NCI-H524 treated with DMSO at 0.1 percent for 48 hours (cell line): Measurements from ENCODE around the gene GOPC.
"Not testable (repeated sequence)": the region's sequence is repeated elsewhere in the genome, so short reads cannot be mapped to it uniquely, and the experiment has no call there.

ENCODE experiments used
- DNase-seq: peaks from one replicate; lab custom pipeline; 2025; lab: John Stamatoyannopoulos, UW

GOPC gene

DNA sequence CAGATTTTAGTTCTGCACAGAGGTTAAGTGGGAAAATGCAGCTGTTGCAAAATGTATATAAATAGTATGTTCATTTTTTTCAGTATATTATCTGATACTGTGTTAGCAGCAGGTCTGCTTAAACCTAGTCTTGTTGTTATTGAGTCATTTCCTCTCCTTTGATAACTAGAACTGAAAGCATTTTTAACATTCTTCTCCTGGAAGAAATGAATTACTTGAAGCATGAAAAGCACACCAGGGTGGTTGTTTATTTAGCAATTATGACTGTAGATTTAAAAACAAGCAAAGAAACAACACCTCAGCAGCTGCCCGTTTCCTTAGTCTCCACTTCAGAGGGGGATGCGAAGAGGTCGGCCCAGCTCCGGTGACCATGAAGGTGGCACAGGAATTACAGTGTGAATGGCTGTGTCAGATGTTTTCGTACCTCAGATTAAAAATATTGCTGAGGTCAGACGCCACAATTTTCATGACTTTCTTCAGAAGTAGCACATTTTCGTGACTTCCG, 53.5 kb downstream of the GOPC start:
- no peak for DNase-seq

DNA sequence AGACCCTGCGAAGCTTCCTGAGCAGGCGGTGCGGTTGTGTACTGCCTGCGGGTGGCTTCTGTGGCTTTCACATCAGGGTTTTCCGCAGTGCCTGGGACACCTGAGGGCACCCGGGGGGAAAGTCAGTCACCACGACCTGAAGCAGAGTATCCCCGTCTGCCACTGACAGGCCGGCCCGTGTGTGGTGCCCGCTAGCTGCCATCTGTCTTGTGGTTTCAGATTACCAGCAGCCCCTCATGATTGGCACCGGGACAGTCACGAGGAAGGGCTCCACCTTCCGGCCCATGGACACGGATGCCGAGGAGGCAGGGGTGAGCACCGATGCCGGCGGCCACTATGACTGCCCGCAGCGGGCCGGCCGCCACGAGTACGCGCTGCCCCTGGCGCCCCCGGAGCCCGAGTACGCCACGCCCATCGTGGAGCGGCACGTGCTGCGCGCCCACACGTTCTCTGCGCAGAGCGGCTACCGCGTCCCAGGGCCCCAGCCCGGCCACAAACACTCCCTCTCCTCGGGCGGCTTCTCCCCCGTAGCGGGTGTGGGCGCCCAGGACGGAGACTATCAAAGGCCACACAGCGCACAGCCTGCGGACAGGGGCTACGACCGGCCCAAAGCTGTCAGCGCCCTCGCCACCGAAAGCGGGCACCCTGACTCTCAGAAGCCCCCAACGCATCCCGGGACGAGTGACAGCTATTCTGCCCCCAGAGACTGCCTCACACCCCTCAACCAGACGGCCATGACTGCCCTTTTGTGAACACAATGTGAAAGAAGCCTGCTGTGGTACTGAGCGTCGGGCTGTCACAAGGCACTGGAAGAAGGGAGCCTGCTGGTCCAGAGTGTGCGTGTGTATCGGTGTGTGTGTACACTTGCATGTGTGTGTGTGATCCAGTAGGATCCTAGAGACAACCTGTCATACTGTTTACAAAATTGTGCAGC, 54.4 kb downstream of the GOPC start:
- DNase-seq: peak; percentile 77

DNA sequence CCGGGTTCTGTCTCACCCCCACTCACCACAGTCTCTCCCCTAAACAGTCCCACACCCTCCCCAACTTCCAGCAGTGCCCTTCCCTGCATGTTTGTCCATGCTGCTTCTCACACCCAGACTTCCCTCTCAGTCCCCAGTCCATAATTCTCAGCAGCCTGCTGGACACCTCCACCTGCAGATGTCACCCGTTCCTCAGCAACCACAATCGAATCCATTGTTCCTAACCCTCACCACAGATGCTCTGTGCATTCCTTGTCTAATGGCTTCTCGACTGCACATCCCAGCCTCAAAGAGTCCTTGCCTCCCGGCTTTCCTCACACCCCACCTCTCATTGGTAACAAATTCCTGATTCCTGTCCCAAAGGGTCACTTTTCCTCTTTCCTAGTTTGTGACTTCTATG, 55.6 kb downstream of the GOPC start:
- DNase-seq: no peak

DNA sequence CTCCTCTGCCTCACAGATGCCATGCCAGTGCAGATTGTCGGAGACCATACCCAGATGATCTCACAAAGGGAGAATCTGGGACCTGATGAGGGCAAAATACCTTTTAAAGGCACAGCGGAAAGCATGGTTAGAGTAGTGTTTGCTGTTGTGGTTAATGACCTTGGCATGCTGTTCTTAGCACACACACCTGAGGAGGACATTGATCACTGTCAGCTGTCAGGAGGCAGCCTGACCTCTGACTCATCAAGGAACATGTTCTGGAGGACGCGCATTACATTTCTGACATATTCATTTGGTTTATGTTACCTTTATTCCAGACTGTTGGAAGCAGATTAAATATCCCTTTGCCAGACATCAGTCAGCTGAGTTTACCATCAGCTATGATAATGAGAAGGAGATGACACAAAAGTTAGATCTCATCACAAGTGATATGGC, 57.1 kb downstream of the GOPC start:
- no peak for DNase-seq

DNA sequence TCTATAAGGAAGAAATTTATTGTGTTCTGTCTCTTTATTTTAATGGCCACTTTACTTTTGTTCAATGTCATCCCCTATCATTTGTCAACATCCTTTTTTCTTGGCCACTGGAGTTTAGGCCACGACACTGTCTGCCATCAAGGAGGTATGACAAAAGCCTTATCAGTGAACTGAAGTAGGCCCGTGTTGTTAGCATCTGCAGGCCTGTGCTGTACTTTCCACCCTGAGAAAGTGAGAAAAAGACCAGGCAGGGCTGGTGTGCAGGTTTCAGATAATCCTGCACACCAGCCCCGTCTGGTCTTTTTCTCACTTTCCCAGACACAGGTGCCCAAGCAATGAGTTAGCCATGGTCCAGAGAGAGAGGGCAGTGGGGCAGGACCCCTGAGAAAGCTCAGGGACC, 57.6 kb downstream of the GOPC start:
- DNase-seq: no peak

DNA sequence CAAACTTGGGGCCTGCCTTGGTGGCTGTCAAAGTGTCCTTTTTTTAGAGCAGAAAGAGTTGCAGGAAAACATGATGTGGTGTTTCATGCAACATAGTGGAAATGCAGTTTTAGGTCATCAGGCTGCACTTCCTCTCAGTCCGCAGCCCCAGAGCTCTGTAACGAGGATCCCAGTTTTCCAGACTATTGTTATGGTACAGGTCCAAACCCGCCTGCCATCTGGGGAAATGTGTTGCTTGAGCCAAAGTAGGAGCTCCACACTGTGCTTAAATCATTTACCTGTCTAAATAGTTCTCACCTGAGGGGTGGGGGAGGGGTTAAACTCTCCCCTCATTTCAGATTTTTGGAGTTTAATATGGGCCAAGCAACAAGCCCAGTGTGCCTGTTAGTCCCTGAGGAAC, 59.8 kb downstream of the GOPC start:
- DNase-seq: no peak

DNA sequence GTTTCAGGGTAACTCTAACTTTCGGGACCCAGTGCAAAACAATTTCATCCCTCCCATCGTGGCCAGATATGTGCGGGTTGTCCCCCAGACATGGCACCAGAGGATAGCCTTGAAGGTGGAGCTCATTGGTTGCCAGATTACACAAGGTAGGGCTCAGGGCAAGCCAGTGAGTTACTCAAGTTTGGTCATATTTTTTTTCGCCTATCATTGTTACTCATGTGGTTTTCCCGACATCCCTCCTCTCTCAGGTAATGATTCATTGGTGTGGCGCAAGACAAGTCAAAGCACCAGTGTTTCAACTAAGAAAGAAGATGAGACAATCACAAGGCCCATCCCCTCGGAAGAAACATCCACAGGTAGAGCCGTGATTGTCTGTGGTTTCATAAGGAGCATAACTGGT, 61.6 kb downstream of the GOPC start:
- no peak for DNase-seq

DNA sequence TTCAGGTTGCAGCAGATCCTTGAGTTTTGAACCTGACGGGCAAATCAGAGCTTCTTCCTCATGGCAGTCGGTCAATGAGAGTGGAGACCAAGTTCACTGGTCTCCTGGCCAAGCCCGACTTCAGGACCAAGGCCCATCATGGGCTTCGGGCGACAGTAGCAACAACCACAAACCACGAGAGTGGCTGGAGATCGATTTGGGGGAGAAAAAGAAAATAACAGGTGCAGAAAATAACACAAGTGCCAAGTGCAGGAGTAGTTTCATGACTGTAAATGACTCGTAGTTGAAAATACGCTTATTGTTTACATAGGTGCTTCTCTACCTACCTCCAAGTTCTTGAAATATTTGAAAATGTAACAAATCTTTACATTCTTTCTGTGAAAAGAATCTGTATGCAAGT, 63.7 kb downstream of the GOPC start:
- no peak for DNase-seq

DNA sequence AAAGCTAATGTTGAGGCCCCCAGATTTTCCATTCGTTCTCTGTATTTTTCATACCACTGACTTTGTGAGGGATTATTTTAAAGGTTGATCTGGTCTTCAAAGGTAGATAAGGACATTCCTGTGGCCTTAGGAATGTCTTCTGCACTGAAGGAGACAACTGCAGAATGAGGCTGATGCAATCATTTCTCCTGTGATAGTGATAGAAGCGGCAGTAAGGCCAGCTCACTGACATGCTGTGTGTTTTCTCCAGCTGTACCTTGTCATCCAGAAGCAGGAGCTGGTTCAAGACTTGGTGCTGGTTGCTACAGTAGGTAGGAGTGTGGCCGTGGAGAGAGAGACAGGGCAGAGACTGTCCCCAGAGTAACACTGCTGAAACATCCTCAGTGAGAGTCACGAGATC, 66.0 kb downstream of the GOPC start:
- no peak for DNase-seq

DNA sequence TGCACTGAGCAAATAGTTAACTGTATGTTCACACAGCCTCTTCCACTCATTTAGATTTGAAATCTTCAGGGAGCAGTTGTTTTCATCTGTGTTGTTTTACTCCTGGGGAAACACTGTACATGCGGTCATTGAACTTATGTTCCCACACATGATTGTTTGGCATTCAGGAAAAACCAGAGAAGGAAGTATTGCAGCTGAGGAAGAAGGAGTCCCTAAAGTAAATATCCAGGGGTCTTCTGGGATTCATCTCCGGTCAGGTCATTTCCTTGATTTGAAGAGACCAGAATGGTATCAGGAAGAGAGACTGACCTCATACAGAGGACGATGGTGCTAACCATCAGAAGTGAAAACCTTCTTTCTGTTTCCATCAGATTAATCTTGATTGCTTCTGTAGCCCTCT, 67.3 kb downstream of the GOPC start:
- no peak for DNase-seq

DNA sequence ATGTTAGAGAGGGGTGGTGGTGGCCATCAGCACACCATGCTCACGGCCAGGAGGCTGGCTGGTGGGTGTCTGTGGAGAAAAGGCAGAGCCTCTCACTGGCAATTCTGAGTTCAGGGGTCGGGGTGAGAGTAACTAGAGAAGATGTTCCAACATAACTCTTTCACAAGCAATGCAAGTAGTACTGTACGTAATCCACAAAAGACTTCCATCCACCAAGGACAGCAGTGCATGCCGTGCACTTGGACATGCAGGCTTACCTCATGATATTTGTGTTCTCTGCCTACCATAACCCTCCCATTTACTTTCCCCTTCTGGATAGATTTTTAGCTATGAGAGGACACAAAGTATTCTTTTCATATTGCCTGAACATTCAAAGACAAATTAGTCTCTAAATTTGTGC, 68.5 kb downstream of the GOPC start:
- DNase-seq: no peak

DNA sequence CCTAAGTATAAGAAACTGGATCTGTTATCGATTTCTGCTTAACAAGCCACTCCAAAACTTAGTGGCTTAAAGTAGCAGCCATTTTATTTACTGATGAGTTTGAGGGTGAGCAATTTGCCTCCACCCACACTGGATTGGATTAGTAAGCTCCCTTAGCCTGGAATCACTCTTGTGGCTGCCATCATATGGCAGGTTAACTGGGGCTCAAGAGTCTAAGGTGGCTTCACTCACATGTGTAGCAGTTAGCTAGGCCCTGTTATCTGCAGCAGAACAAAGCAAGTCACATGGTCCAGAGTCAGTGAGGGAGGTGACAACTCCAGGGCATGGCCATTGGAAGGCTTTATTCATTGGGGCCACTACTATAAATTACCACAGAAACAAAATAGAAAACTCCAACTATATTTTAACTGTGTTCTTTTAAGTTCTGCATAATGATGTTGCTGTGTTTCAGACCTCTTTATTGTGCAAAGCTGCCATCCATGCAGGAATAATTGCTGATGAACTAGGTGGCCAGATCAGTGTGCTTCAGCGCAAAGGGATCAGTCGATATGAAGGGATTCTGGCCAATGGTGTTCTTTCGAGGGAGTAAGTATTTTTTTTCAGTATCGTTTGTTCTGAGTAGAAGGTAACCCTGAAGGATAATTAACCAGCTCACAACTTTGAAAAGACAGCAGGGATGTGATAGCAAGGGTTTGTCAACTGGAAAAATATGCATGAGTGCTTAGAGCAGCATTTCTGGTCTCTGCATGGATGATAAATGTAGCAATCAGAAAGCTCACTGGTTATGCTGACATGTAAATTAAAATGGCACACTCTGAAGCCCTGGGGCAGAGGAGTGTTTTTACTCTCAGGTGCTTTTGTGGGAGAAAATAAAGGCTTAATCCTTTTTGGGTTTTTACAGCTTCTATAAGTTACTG, 70.2 kb downstream of the GOPC start:
- no peak for DNase-seq

DNA sequence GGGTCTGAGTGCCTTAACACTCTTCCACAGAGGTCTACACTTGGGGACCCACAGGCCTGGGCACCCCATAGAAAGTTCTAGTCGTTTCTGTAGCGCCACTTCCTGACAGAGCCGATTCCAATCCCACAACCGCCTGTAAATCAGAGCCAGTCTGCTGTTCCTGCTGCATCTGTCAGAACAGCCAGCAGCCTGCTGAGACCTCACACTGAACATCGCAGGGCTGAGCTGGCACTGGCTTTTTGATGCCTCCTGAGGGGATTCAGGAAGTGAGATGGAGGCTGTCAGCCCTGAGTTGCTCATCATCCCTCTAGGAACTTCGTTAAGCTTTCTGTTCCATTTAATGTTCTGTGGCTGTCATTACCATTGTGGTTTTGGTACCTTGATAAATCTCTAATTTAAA, 71.0 kb downstream of the GOPC start:
- no peak for DNase-seq

DNA sequence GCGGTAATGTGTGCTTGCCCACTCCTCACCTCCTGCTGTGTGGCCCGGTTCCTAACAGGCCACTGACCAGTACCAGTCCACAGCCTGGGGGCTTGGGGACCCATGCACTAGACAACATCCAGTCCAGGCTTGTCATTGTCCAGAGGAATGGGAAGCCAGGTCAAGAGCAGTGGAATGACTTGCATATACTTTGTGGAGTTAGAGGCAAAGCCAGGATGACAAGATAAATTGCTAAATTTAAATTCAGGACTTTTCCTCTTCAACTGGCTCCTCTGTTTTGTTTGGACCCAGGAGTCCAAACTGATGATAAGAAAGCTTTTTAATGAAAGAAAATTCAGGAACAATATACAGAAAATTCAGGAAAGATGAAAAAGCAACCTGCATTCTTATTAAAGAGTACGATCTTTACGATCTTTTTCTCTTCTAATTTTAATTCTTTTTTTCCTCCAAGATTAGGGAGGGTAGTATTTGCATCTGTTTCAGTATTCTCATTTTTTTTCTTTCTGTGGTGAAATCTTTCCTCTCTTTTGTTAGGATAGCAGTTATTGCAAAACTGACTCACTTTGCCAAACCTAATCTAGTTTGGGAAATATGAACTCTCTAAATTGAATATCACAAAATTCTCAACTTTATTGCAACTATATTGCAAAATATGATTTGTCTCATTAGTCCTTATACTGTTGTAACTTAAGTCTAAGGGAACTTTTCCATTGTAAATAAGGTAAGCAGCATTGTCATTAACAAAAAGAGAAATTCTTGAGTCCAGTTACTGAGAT, 71.7 kb downstream of the GOPC start:
- no peak for DNase-seq

DNA sequence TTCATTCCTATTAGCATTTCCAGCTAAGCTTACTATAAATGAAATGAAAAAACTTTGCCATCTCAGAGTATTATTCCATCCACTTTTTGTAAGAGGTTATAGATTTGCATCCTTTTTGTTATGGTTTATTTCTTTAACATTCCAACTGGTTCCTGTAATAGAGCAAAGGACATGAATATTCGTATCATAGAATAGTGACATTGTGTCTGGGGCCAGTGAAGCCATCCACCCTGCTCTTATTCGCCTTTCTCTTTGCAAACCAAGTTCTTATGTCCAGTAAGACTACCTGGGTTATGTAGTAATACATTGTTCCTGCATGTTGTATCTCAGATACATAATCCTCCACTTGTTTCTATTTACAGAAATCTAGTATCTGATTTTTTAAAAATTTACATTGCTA, 76.7 kb downstream of the GOPC start:
- no peak for DNase-seq

DNA sequence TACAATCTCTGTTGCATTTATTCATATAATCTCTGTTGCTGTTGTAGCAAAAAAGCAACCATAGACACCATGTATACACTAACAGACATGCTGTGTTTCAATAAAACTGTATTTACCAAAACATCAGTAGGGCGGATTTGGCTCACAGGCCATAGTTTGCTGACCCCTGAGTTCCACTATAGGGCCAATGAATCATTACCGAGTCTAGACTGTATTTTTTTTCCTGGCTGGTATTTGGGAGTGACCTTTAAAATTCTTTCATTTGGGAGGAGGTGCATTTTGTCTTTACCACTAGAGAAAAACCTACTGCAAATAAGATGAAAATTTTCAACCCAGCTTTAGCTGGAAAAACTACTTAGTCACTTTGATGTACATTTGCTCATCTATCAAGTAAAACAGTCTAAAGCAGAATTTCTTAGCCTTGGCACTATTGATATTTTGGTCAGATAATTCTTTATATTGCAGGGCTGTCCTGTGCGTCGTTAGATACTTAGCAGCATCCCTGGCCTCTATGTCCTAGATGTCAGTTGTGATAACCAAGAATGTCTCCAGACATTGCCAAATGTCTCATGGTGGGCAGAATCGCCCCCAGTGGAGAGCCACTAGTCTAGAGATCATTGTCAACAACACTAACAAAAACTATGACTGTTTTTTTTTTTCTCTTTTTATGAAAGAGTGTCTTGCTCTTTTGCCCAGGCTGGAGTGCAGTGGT, 80.4 kb downstream of the GOPC start:
- no peak for DNase-seq

DNA sequence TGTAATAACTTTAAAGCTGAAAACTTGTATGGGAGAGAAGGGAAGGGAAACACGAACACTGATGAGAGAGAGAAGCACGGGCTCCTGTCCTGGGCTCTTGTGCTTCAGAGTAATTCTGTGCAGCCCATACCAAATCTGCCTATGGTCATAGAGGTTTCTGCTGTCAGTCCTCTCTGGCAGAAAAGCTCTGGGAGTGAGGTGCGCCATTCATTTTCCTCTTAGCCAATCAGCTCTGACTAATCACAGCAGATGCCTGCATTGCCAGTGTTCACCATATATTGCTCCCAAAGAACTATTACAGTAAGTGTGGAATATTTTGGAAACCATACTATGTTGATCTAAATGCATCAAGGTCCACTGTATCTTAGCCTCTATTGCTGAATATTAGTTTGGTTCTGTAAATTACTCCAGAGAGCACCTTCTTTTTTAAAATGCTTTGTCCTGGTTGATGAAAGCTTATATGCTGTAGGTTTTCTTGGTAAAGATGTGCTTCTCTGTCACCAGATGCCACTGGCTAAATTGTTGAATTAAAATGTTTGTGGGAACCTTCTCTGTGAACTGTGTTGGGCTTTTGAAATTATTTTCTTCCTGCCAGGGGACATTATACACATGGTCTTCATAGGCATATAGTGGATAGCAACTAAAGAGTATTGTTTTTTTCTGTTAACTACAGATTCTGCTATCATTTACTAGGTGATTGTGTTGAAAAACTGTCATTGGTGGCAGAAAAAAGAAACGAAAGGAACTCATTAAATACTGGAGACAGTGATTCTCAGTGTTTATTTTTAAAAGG, 81.5 kb downstream of the GOPC start:
- no peak for DNase-seq

DNA sequence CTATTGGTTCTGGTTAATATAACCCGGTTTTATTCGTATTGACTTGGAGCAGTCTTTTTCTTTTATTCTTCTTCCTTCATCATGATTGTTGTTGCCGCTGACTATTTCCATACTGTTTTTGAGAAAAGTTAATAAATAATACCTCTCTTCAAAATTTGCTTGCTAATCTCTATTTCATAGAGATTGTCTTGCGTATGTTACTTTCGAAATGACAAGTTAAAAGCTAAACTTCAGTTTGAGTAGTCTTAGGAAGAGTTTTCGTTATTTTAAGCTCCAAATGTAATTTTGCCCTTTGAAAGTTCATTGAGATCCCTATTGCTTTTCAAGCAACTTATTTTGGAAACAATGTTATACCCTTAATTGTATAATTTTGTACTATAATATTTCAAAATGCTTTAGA, 83.4 kb downstream of the GOPC start:
- DNase-seq: no peak

DNA sequence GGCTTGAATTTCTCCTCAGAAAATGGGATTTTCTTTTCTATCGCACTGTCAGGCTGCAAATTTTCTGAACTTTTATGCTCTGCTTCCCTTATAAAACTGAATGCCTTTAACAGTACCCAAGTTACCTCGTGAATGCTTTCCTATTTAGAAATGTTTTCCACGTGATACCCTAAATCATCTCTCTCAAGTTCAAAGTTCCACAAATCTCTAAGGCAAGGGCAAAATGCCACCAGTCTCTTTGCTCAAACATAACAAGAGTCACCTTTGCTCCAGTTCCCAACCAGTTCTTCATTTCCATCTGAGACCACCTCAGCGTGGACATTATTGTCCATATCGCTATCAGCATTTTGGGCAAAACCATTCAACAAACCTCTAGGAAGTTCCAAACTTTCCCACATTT, 84.3 kb downstream of the GOPC start:
- DNase-seq: not testable (repeated sequence)

DNA sequence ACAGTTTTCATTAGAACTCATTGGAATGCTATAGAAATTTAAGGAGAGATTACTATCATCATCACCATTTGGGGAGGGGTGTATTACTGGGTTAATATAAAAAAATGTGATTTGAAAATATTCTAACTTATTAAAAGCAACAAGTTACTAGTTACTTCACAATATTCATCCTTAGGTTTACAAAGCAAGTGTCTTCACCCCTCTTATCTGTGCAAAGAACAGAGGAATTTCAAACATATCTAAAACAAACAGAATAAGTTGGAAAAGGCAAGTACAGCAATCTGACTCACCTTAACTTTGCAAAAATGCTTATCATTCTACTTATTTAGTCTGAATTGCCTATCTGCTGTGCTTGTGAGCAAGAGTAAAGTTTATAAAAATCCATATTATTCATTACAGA, 87.0 kb downstream of the GOPC start:
- no peak for DNase-seq

DNA sequence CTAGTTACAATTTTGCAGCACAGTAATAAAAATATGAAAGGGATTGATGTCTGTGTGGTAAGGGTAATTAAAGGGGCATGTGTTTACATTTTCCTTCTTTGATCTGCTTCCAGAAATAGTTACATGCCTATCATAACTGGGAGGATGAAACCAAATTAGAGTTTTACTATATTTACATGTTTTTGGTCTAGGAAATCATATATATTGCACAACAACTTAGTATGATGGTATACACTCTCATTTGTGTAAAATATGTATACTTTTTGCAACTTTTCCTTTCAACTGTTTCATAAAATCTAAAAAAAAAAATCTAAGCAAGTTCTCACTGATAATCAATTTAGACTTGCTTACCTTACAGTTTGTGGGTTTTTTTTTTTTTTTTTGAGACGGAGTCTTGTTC, 87.7 kb downstream of the GOPC start:
- DNase-seq: no peak
